ENCODE measurements around the gene IFNL1. TPM values are rescaled to one million over a fixed set of nuclear protein-coding genes. Genes with fewer than 3 reads are reported as not detected.

The IFNL1 gene
- total and polyA plus RNA-seq, 9 of the 15 experiments (the other 6 are each of a cell fraction or from before 2014, with no cell fraction given) = not detected

DNA sequence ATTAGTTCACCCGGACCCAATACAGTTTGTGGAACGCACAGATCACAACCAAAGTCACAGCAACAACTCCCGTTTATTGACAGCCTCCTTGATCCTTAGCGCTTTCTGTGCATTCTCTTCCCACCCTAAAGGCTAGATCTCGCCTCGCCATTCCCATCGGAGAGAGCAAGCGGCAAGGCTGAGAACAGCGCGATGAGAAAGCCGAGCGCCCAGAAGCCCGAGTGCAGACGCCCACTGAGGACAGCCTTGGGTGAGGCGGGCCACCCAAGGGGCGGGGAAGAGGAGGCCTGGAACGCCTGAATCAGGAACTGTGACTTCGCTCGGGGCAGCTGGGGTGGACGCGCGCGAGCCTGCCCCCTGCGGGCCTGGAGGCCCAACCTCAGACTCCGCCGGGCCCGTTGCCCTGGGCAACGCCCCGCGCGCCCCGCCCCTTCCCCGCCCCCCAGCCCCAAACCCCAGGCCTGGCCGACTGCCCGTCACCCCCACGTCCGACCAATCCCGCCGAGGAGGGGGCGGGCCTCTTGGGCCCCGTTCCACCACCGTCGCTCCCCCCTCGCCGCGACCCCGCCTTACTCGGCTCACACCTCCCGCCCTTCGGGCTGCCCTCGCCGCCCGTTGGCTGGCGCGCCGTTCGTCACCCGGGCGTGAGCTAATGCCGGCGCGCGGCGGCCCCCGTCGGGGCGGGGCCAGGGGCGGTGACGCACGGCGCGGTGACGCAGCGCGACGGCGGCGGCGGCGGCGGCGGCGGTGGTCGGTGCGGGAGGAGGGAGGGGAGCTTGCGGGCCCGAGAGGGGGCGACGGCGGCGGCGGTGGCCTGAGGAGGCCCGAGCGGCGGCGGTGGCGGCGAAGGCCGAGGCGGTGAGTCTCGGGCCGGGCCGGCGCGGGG, 45.8 kb downstream of the IFNL1 start, which contains the start of gene SAMD4B (continued):
- TF ChIP-seq, protein P1, sequence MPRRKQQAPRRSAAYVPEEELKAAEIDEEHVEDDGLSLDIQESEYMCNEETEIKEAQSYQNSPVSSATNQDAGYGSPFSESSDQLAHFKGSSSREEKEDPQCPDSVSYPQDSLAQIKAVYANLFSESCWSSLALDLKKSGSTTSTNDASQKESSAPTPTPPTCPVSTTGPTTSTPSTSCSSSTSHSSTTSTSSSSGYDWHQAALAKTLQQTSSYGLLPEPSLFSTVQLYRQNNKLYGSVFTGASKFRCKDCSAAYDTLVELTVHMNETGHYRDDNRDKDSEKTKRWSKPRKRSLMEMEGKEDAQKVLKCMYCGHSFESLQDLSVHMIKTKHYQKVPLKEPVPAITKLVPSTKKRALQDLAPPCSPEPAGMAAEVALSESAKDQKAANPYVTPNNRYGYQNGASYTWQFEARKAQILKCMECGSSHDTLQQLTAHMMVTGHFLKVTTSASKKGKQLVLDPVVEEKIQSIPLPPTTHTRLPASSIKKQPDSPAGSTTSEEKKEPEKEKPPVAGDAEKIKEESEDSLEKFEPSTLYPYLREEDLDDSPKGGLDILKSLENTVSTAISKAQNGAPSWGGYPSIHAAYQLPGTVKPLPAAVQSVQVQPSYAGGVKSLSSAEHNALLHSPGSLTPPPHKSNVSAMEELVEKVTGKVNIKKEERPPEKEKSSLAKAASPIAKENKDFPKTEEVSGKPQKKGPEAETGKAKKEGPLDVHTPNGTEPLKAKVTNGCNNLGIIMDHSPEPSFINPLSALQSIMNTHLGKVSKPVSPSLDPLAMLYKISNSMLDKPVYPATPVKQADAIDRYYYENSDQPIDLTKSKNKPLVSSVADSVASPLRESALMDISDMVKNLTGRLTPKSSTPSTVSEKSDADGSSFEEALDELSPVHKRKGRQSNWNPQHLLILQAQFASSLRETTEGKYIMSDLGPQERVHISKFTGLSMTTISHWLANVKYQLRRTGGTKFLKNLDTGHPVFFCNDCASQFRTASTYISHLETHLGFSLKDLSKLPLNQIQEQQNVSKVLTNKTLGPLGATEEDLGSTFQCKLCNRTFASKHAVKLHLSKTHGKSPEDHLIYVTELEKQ (CRISPR knock-in tag; IDR thresholded peaks at IDR 0.05) = no peak
- no peak for TF ChIP-seq BCL6 (CRISPR knock-in tag; IDR thresholded peaks at IDR 0.05)
- TF ChIP-seq, protein P2, sequence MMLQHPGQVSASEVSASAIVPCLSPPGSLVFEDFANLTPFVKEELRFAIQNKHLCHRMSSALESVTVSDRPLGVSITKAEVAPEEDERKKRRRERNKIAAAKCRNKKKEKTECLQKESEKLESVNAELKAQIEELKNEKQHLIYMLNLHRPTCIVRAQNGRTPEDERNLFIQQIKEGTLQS (IDR thresholded peaks at IDR 0.05) = no peak
- TF ChIP-seq, protein P2 (CRISPR knock-in tag; conservative IDR thresholded peaks at IDR 0.05) = peak; percentile 35; the same call in 1 of the 2 replicates
- TF ChIP-seq MEIS2 (IDR thresholded peaks at IDR 0.05; ENCODE audit: partially characterized antibody) = no peak
- TF ChIP-seq ZNF165 (CRISPR knock-in tag; IDR thresholded peaks at IDR 0.05; ENCODE audit: borderline replicate concordance) = no peak
- TF ChIP-seq TAF15 (IDR thresholded peaks at IDR 0.05; ENCODE audit: low read depth, low read length) = no peak
- TF ChIP-seq CAMTA2 (CRISPR knock-in tag; conservative IDR thresholded peaks at IDR 0.05) = no peak
- TF ChIP-seq TCF7L2 (IDR thresholded peaks at IDR 0.05; ENCODE audit: low read depth, low read length) = no peak
- peak; percentile 92 for TF ChIP-seq POLR2G (IDR thresholded peaks at IDR 0.05; ENCODE audit: low read depth, low read length)
- no peak for TF ChIP-seq SIRT6 (IDR thresholded peaks at IDR 0.05; ENCODE audit: low read depth, low read length)
- TF ChIP-seq MBD2 (IDR thresholded peaks at IDR 0.05; ENCODE audit: borderline replicate concordance, low read depth) = peak; percentile 65; the same call in 1 of the 2 replicates
- TF ChIP-seq ZSCAN29 (IDR thresholded peaks at IDR 0.05) = no peak
- TF ChIP-seq ZBTB8A (IDR thresholded peaks at IDR 0.05; ENCODE audit: partially characterized antibody) = no peak
- TF ChIP-seq, protein P3, sequence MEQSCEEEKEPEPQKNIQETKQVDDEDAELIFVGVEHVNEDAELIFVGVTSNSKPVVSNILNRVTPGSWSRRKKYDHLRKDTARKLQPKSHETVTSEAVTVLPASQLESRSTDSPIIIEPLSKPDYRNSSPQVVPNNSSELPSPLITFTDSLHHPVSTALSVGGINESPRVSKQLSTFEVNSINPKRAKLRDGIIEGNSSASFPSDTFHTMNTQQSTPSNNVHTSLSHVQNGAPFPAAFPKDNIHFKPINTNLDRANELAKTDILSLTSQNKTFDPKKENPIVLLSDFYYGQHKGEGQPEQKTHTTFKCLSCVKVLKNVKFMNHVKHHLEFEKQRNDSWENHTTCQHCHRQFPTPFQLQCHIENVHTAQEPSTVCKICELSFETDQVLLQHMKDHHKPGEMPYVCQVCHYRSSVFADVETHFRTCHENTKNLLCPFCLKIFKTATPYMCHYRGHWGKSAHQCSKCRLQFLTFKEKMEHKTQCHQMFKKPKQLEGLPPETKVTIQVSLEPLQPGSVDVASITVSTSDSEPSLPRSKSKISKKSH (CRISPR knock-in tag; IDR thresholded peaks at IDR 0.05) = no peak
- no peak for TF ChIP-seq RBM14 (IDR thresholded peaks at IDR 0.05; ENCODE audit: borderline replicate concordance, insufficient read depth, low read depth, low read length)
- TF ChIP-seq ZNF444 (CRISPR knock-in tag; IDR thresholded peaks at IDR 0.05) = no peak
